ENCODE data around the gene DIPK1C.

GRCh38 chr18:74453016-74453566 lies 4.0 kb downstream of the DIPK1C start:
- TF ChIP-seq POLR2AphosphoS5 (IDR thresholded peaks at IDR 0.05; ENCODE audit: low read depth, low read length) (no peak), POLR2A (IDR thresholded peaks at IDR 0.05; ENCODE audit: low read depth, low read length) (no peak), TAF1 (IDR thresholded peaks at IDR 0.05; ENCODE audit: low read depth, low read length) (no peak), POU2F2 (IDR thresholded peaks at IDR 0.05; ENCODE audit: low read depth, low read length) (no peak), SPI1 (IDR thresholded peaks at IDR 0.05; ENCODE audit: low read depth, low read length) (no peak)

Measured in GM12891 (cell line).